Fibroblast of peridontal ligament (primary cell): ENCODE data around the gene CYTH1.
A peak's percentile ranks its signal among the peaks of the same experiment; 100 is the strongest.

Experiments used
- DNase-seq: peaks from one replicate; pipeline ENCODE4 v3.0.0-alpha.2; 2010; ENCODE audit errors: extremely low read depth

CYTH1 gene

GRCh38 chr17:78781893-78782304 is at the start of gene CYTH1:
Gene CYTH1 (minus strand): TSS chr17:78782273. CDS start chr17:78782223, 50 bp downstream.
- DNase-seq: no peak

DNA sequence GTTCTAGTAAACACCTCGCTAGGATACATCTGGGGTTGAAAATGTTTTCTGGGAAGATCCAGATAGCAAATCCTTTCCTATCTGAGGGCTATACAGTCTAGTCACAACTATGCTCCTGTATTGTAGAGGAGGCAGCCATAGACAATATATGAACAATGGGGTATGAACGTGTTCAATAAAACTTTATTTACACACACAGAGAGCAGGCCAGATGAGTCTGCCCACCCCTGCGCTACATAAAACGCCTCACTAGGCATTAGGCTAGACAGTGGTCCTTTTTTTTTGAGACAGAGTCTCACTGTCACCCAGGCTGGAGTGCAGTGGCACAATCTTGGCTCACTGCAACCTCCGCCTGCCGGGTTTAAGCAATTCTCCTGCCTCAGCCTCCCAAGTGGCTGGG is 47.4 kb upstream of the CYTH1 start:
- no peak for DNase-seq

DNA sequence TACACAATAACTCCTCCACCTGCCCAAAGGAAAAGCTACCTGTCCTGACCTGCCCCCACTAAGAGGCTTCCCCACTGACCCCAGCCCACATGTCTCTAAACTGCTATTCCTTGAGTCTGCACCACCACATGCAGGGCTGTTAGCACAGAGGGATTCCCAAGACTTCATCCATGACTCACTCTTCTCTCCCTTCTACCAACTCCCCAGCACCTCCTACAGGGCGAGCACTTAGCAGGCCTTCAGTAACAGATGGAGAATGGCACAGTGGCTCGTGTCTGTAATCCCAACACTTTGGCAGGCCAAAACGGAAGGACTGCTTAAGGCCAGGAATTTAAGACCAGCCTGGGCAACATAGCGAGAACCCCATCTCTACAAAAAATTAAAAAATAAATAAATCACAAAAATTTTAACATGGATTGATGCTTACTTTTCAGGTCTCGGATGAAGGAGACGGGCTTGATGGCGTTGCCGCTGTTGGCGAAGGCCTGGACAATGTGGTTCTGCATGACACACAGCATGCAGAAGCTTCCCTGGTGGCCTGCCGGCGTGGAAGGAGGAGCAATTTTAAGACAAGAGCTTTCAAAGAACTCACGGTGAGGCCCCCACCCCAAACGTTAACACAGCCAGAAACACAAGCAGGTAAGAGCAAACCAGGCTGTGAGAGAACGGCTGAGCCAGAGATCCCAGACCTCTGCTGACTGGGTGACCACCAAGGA is 46.6 kb upstream of the CYTH1 start:
- peak; percentile 58 for DNase-seq

- no peak for DNase-seq
Measured at GRCh38 chr17:78826836-78827509, 44.9 kb upstream of the CYTH1 start.

- DNase-seq: no peak
Measured at GRCh38 chr17:78826421-78826820, 44.3 kb upstream of the CYTH1 start.

DNA sequence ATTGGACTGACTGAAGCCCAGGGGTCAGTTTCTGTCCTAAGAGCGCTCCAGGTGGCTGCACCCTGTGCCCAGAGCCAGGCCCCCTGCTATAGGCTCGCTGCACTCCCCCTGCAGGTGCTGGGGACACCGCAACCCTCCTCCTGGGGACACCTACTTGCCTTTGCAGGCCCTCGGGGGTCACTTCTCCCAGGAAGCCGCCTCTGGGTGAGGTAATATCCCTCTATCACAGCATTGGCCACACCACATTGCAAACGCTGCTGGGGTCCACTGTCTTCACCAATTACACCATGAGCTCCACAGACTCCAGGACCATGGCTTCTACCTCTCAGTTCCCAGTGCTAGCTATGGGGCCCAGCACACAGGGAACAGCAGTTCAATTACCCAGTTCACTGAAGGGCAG is 43.6 kb upstream of the CYTH1 start:
- no peak for DNase-seq

DNA sequence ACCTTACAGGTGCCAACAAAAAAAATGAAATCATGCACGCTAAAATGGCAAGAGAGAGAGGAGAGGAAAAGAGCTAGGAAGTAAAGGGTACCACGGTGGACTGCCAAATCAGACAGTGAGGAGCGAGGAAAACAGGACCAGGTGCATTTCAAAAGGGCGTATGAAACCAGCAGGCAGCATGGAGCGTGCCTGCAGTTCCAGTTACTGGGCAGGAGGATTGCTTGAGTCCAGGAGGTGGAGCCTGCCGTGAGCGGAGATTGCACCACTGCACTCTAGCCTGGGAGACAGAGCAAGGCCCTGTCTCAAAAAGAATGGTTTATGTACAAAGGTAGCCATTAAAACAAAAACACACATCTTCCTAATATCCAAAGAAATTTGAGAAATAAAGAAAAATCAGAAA is 42.2 kb upstream of the CYTH1 start:
- DNase-seq: no peak

GRCh38 chr17:78823282-78824046 is 41.4 kb upstream of the CYTH1 start:
- no peak for DNase-seq

GRCh38 chr17:78822552-78822951 is 40.5 kb upstream of the CYTH1 start:
- peak; percentile 92 for DNase-seq

- DNase-seq: no peak
Measured at GRCh38 chr17:78821961-78822360, 39.9 kb upstream of the CYTH1 start.

GRCh38 chr17:78820841-78821240 is 38.8 kb upstream of the CYTH1 start:
- no peak for DNase-seq

DNA sequence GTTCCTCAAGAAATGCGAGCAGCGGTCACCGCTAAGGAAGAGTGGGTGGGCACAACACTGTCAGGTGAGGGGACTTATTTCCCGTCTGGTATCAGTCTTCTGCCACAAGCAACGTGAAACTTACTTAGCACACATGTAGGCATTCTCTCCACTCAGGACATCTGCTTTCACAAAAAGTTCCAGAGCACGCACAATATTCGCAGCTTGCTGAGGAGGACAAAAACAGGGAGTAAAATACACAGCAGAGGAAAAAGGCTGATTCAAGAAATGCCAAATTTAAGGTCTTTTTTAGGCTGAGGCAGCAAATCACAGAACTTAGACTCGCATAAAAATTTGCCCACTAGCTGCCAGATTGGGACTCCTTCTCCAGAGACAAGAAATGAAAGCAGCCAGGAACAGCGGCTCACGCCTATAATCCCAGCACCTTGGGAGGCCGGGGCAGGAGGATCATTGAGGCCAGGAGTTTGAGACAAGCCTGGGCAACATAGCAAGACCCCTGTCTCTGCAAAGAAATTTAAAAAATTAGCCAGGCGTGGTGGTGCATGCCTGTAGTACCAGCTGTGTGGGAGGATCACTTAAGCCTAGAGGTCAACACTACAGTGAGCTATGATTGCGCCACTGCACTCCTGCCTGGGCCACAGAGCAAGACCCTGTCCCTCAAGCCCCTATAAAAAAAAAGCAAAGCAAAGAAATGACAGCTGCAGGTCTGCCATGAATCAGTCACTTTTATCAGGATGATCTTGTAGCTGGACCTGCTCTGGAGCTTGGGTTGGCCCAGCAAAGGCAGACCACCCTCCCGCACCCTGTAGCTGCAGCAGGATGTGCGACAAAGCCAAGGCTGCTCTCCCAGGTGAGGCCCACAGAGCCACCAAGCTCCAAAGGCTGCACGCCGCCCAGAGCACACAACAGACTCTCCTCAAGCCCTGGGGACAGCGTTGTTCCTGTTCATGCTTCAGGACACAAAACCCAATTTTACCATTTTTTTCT is 38.0 kb upstream of the CYTH1 start:
- no peak for DNase-seq

DNA sequence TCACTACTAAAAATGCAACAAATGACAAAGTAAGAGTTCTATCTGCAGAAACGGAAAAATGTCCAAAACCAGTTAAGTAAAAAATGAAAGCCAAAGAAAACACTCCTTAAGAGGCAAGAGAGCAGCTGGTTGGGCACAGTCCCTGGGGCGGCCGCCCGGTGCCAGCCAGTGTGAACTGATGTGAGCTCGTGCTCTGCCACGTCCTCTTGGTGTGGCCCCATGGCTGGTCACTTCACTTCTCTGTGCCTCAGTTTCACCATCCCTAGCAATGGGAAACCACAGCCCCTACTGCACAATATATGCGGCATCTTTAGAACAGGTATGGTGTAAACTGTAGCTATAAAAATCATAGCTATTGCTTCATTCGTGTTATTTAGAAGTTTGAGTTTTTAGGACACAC is 37.3 kb upstream of the CYTH1 start:
- no peak for DNase-seq

DNA sequence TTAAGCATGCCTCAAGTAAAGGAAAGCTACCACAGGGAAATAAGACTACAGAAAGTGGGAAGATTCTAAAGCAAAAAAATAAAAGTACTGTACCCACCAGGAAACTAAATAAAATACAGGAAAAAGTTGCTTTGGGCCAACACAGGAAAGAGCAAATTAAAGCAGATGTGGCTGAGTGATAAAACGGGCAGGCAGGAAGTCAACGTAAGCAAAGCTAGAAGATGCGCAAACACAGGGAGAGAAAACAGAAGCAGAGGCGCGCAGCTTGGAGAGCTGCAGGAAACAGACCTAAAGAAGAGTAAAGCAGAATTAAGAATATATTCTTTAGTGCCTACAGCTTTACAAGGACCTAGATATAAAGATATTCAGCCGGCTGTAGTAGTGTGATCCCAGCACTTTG is 36.9 kb upstream of the CYTH1 start:
- no peak for DNase-seq

GRCh38 chr17:78818152-78818846 is 36.2 kb upstream of the CYTH1 start:
- no peak for DNase-seq

DNA sequence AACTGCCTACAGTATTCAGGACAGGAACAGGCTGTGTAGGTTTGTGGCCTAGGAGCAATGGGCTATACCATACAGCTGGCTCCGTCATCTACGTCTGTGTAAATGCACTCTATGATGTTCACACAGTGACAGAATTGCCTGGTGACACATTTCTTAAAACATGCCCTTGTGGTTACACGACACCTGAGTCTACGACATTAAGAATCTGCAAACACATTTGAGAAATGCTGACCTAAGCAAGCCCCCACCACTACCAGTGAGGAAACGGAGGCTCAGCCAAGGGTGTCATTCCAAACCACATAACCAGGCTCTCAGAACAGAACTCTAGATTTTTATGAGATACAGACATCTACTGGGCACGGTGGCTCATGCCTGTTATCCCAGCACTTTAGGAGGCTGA is 35.0 kb upstream of the CYTH1 start:
- DNase-seq: no peak

DNA sequence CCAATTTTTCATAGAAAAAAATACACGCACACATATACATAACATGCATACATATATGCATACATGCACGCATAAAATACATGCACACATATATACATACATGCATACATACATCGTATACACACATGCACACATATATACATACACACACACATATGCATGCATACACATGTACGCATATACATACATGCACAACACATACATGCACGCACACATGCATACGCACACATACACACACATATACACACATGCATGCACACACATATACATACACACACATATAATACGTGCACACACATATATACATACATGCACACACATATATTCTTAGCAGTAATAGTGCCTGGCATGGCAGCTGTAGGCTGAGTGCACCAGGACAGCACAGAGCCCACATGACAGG is 33.6 kb upstream of the CYTH1 start:
- DNase-seq: no peak

DNA sequence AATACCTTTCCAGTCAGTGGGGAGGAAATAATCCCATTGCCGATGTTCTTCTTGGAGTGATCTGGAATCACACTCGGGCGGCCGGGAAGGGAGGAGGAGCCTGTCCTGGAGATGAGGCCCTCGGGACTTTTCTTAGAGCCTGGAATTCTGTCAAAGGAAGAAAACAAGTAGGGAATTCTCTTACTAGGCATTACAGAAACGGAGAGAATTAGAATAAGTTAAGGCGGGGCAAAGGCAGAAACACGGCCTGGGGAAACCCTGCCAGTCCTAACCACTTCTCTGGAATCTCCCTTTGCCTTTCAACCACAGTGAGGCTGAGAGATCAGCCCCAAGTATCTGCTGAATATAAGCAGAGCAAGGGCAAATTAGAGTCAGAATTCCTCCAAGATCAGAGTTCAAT is 30.8 kb upstream of the CYTH1 start:
- DNase-seq: peak; percentile 67

DNA sequence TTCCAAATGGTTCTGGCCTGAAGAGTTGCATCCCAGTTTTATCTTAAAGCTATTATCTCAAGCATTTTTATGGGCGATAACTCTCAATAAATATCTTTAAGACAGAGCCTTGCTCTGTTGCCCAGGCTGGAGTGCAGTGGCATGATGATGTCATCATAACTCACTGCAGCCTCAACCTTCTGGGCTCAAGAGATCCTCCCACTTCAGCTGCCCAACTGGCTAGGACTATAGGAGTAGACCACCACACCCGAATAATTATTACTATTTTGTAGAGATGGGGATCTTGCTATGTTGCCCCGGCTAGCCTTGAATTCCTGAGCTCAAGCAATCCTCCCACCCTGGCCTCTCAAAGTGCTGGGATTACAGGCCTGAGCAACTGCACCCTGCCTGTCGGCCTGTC is 26.1 kb upstream of the CYTH1 start:
- DNase-seq: no peak

GRCh38 chr17:78806451-78806850 is 24.4 kb upstream of the CYTH1 start:
- no peak for DNase-seq

- DNase-seq: no peak
Measured at GRCh38 chr17:78805301-78805700, 23.2 kb upstream of the CYTH1 start.
